ENCODE data around the gene TOM1L2.
A peak's percentile ranks its signal among the peaks of the same experiment; 100 is the strongest.

The TOM1L2 gene

GRCh38 chr17:17827826-17828621, 144.2 kb downstream of the TOM1L2 start:
- Mint-ChIP-seq H3K36me3 (peaks cover 2% of the 10 kb centered on the region), H3K4me1 (ENCODE audit: low read depth) (peaks cover 73% of the 10 kb centered on the region), H3K4me3 (no peak overlapping the region), H3K27me3 (no peaks in the 10 kb centered on the region), H3K9me3 (ENCODE audit: low read depth) (no peaks in the 10 kb centered on the region), H3K27ac (no peak overlapping the region)

DNA sequence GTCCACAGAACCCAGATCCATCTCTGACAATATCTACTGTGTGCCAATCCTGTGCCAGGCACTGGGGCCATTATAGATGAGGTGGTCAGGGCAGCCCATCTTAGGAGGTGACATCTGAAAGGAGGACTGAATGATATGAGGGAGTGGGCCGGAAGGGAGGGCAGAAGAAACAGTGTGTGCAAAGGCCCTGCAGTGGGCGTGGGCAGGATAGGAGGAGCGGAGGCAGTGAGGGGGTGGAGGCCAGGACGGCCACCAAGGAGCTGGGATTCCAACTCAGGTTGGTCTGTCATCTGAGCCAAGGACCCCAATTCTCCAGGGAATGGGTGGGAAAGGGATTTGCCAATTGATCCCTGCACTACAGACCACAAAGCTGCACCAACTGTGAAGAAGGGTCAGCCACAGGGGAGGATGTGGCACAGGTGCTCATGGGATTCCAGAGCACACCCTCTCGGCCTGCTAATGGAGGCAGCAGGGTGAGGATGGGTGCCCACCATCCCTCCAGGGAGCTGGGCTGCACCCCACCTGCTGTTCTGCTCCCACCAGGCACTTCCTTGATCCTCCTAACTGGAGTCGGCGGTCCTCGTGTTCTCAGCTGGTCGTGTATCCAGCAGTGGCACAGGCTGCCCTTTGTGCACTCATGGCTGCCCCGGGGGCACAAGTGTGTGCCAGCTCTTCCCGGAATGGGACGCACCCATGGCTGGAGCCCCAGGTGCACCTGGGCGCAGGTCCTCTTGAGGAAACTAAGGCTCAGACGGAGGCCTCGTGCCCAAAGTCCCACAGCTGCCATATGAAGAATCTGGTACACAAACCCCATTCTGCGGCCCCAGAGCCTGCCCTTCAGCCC, 145.0 kb downstream of the TOM1L2 start:
- Mint-ChIP-seq H3K27me3 (no peaks in the 10 kb centered on the region), H3K4me3 (peak overlapping the region; percentile 59), H3K27ac (peak overlapping the region; percentile 82), H3K9me3 (ENCODE audit: low read depth) (no peaks in the 10 kb centered on the region), H3K36me3 (peaks cover under 1% of the 10 kb centered on the region), H3K4me1 (ENCODE audit: low read depth) (peaks cover 77% of the 10 kb centered on the region)

GRCh38 chr17:17826342-17826713, 145.9 kb downstream of the TOM1L2 start:
- H3K4me3 Mint-ChIP-seq = peak overlapping the region; percentile 59
- no peaks in the 10 kb centered on the region for H3K36me3 Mint-ChIP-seq
- peaks cover 79% of the 10 kb centered on the region for H3K4me1 Mint-ChIP-seq (ENCODE audit: low read depth)
- H3K27me3 Mint-ChIP-seq = no peaks in the 10 kb centered on the region
- no peaks in the 10 kb centered on the region for H3K9me3 Mint-ChIP-seq (ENCODE audit: low read depth)
- H3K27ac Mint-ChIP-seq = peak overlapping the region; percentile 82

GRCh38 chr17:17824783-17825614, 147.2 kb downstream of the TOM1L2 start:
- H3K4me3 Mint-ChIP-seq = peak overlapping the region; percentile 81
- no peaks in the 10 kb centered on the region for H3K27me3 Mint-ChIP-seq
- H3K4me1 Mint-ChIP-seq (ENCODE audit: low read depth) = peaks cover 83% of the 10 kb centered on the region
- H3K36me3 Mint-ChIP-seq = no peaks in the 10 kb centered on the region
- H3K27ac Mint-ChIP-seq = peak overlapping the region; percentile 82
- no peaks in the 10 kb centered on the region for H3K9me3 Mint-ChIP-seq (ENCODE audit: low read depth)

GRCh38 chr17:17824119-17824782, 147.9 kb downstream of the TOM1L2 start:
- H3K27me3 Mint-ChIP-seq = no peaks in the 10 kb centered on the region
- H3K36me3 Mint-ChIP-seq = no peaks in the 10 kb centered on the region
- H3K9me3 Mint-ChIP-seq (ENCODE audit: low read depth) = no peaks in the 10 kb centered on the region
- peaks cover 83% of the 10 kb centered on the region for H3K4me1 Mint-ChIP-seq (ENCODE audit: low read depth)
- peak overlapping the region; percentile 81 for H3K4me3 Mint-ChIP-seq
- H3K27ac Mint-ChIP-seq = peak overlapping the region; percentile 81

DNA sequence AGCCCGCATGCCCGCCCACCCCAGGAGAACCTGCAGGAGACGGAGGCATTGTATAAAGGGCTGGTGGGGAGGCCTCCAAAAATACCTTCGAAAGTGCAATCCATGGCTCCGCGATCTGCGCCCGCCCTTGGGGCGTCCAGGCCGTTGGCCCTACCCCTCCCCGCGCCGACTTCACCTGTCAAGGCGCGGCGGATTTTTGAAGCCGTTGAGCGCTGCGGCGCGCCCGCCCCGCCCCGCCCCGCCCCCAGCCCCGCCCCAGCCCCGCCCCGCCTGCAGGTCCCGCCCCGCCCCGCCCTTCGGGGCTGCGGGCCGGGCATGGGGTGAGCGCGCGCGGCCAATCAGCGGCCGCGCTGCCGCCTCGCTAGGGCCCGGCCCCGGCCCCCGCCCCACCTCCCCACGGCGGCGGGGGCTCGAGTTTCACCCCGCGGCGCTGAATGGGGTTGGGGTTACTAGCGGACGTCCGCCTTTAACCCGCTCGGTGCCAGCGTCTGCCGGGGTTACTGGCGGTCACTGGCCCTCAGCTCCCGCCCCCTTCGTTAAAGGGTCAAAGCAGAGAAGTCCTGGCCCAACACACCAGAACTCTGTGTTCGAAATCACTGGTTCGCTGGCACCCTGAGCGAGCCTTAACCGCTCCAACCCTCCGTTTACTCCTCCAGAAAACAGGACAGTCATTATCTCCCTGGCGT, 148.6 kb downstream of the TOM1L2 start:
- peak overlapping the region; percentile 81 for H3K27ac Mint-ChIP-seq
- peaks cover 88% of the 10 kb centered on the region for H3K4me1 Mint-ChIP-seq (ENCODE audit: low read depth)
- H3K27me3 Mint-ChIP-seq = no peaks in the 10 kb centered on the region
- H3K4me3 Mint-ChIP-seq = peak overlapping the region; percentile 81
- H3K36me3 Mint-ChIP-seq = peaks cover 2% of the 10 kb centered on the region
- H3K9me3 Mint-ChIP-seq (ENCODE audit: low read depth) = no peaks in the 10 kb centered on the region

DNA sequence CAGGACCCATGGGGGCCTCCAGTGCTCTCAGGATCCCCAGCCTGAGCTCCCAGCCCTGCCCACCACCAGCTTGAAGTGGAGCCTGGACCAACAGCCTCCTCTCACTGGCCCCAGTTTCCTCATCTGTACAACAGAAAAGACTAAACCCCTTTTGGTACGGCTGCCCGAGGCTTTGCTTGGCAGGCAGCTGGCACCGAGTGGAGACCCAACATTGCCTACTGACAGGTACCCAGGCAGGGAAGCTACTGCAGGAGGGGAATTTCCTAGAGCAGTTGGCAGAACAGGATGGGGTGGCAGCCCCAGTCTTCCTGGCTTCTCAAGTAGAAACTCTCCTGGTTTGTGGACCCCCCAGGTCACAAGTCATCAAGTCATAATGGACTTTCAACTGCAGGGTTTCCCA, 149.6 kb downstream of the TOM1L2 start:
- Mint-ChIP-seq H3K4me1 (ENCODE audit: low read depth) (peaks cover 82% of the 10 kb centered on the region), H3K27me3 (no peaks in the 10 kb centered on the region), H3K27ac (peak overlapping the region; percentile 46), H3K36me3 (peaks cover 2% of the 10 kb centered on the region), H3K9me3 (ENCODE audit: low read depth) (no peaks in the 10 kb centered on the region), H3K4me3 (peak overlapping the region; percentile 59)

DNA sequence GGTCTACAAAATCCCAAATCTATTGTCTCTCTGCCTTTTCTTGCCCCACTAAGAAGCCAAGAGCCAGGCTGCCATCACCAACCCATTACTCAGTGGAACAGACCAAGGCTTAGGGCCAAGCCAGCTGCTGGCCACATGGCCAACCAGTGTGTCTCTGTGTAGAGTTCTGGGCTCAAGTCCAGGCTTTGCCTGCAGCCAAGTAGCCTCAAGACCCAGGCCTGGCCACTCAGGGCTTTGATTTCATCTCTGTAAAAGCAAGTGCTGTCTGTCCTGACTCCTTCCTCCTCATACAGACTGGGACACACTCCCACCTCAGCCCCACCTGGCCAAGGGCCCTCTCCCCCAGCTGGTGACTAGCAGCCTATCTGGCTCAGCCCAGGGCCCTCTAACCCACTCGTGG, 150.0 kb downstream of the TOM1L2 start:
- Mint-ChIP-seq H3K27me3 (no peaks in the 10 kb centered on the region), H3K4me3 (peak overlapping the region; percentile 59), H3K36me3 (peaks cover 2% of the 10 kb centered on the region), H3K27ac (no peak overlapping the region), H3K4me1 (ENCODE audit: low read depth) (peaks cover 78% of the 10 kb centered on the region), H3K9me3 (ENCODE audit: low read depth) (no peaks in the 10 kb centered on the region)

- peak overlapping the region; percentile 41 for H3K27ac Mint-ChIP-seq
- H3K4me3 Mint-ChIP-seq = peak overlapping the region; percentile 49
Measured at GRCh38 chr17:17820463-17821158, 151.6 kb downstream of the TOM1L2 start.

DNA sequence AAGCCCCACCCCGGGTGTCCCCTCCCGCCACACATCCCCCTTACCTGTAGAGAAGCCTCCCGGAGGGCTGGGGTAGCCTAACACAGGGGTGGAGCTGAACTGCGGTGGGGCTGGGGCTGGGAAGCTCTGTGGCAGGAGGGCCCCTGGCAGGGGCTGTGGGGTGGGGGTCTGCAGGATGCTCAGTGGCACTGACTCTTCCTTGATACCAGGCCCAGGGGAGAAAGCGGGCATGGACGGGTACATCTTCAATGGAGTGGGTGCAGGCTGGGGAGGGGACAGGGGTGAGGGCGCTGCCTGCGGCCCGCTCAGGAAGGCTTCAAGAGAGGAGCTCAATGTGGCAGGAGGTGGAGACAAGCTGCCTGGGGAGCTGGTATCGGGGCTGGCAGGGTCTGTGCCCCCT, 152.2 kb downstream of the TOM1L2 start:
- Mint-ChIP-seq H3K27ac (peak overlapping the region; percentile 58), H3K27me3 (no peaks in the 10 kb centered on the region), H3K9me3 (ENCODE audit: low read depth) (no peaks in the 10 kb centered on the region), H3K36me3 (peaks cover 2% of the 10 kb centered on the region), H3K4me1 (ENCODE audit: low read depth) (peaks cover 59% of the 10 kb centered on the region), H3K4me3 (peak overlapping the region; percentile 73)

More at GRCh38 chr17:17820463-17821158, 151.6 kb downstream of the TOM1L2 start:
- no peaks in the 10 kb centered on the region for H3K27me3 Mint-ChIP-seq
- peaks cover 2% of the 10 kb centered on the region for H3K36me3 Mint-ChIP-seq
- no peaks in the 10 kb centered on the region for H3K9me3 Mint-ChIP-seq (ENCODE audit: low read depth)
- peaks cover 63% of the 10 kb centered on the region for H3K4me1 Mint-ChIP-seq (ENCODE audit: low read depth)

GRCh38 chr17:17819561-17819995, 152.6 kb downstream of the TOM1L2 start:
- no peaks in the 10 kb centered on the region for H3K9me3 Mint-ChIP-seq (ENCODE audit: low read depth)
- no peaks in the 10 kb centered on the region for H3K27me3 Mint-ChIP-seq
- peak overlapping the region; percentile 58 for H3K27ac Mint-ChIP-seq
- peaks cover 2% of the 10 kb centered on the region for H3K36me3 Mint-ChIP-seq
- peak overlapping the region; percentile 73 for H3K4me3 Mint-ChIP-seq
- peaks cover 54% of the 10 kb centered on the region for H3K4me1 Mint-ChIP-seq (ENCODE audit: low read depth)

DNA sequence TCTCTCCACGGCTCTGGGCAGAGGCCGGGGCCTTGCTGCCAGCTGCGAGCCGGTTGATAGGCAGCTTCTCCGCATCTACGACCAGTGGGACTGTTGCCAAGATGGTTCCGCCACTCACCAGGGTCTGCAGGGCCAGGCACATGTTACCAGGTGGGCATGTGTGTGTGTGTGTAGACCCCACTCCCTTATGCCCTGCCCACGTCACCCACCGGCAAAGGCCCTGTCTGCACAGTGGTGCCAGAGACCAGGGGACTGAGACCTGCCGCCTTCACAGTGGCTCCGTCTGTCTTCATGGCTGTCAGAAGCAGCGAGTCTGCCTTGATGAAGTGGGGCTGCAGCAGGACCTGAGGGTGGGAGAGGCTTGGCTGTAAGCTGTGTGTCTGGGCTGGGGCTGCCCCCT, 153.1 kb downstream of the TOM1L2 start:
- Mint-ChIP-seq H3K9me3 (ENCODE audit: low read depth) (no peaks in the 10 kb centered on the region), H3K27me3 (no peaks in the 10 kb centered on the region), H3K4me3 (no peak overlapping the region), H3K4me1 (ENCODE audit: low read depth) (peaks cover 49% of the 10 kb centered on the region), H3K36me3 (peaks cover 2% of the 10 kb centered on the region), H3K27ac (no peak overlapping the region)

DNA sequence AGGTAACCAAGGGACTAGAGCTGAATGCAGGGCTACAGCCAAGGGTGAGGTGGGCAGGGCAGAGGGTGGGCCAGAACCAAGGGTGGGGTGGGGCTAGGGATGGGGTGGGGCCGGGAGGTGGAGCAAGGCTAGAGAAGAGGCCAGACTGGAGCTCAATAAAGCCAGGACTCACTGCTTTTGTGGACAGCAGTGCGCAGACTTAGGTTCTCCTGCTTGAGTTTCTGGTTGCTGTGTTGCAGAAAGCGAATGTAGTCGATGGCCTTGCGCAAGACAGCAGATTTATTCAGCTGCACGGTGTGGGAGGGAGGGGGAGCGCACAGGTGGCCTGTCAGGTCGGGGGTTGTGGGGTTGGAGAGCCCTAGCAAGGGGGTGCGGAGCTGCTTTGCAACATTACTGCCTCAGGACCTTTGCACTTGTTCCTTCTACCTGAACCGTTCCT, 154.1 kb downstream of the TOM1L2 start:
- Mint-ChIP-seq H3K9me3 (ENCODE audit: low read depth) (no peaks in the 10 kb centered on the region), H3K27me3 (no peaks in the 10 kb centered on the region), H3K27ac (no peak overlapping the region), H3K36me3 (peaks cover 2% of the 10 kb centered on the region), H3K4me1 (ENCODE audit: low read depth) (peaks cover 46% of the 10 kb centered on the region), H3K4me3 (no peak overlapping the region)

All from activated naive CD8-positive, alpha-beta T cell (primary cell).